H1 (cell line): ENCODE measurements around the gene MTFP1. TPM values are rescaled to one million over a fixed set of nuclear protein-coding genes. Genes with fewer than 3 reads are reported as not detected.
A peak's percentile ranks its signal among the peaks of the same experiment; 100 is the strongest.

Experiments used
- CTCF ChIA-PET: fragments of 300-600 bp; sonication (Branson Sonifier 250); formaldehyde crosslinking; loops from one replicate; lab custom pipeline; 2021; ENCODE audit not compliant: partially characterized antibody; lab: Charles Lee
- POLR2A ChIA-PET: fragments of 300-600 bp; sonication (Branson Sonifier 250); formaldehyde crosslinking; loops from one replicate; lab custom pipeline; 2021; ENCODE audit warnings: inconsistent platforms; ENCODE audit not compliant: partially characterized antibody; lab: Charles Lee
- DNase-seq, 2 experiments: peaks; one replicate each; pipeline versions ENCODE4 v3.0.0 to v3.0.0-alpha.2; 2010 to 2022; ENCODE audit warnings: low spot score in 2 of 2, low read depth in 1 of 2, mixed read lengths in 1 of 2
- FAIRE-seq: peaks from 2 replicates; lab custom pipeline; 2011; peaks lifted over from hg19 to GRCh38; lab: Jason Lieb, UNC
- H2AFZ ChIP-seq: 2 replicates; pipeline ENCODE4 v1.8.1; 2012; ENCODE audit warnings: low read length, inconsistent platforms
- H2AK5ac ChIP-seq: 2 replicates; pipeline ENCODE4 v1.6.1; 2013; ENCODE audit warnings: low read depth, low read length
- H2BK120ac ChIP-seq: replicated peaks from 2 replicates; pipeline ENCODE3; 2013; ENCODE audit warnings: low read depth, low read length, inconsistent platforms
- H2BK12ac ChIP-seq: 2 replicates; pipeline ENCODE4 v1.6.1; 2013; ENCODE audit warnings: low read depth, low read length
- H2BK15ac ChIP-seq: 2 replicates; pipeline ENCODE4 v1.6.1; 2013; ENCODE audit warnings: low read length
- H2BK20ac ChIP-seq: 2 replicates; pipeline ENCODE4 v1.6.1; 2013; ENCODE audit warnings: low read length
- H2BK5ac ChIP-seq: 2 replicates; pipeline ENCODE4 v1.6.1; 2013; ENCODE audit warnings: low read depth, low read length
- H3K14ac ChIP-seq: 2 replicates; pipeline ENCODE4 v1.6.1; 2013; ENCODE audit warnings: inconsistent platforms; ENCODE audit not compliant: insufficient read length
- H3K18ac ChIP-seq: 2 replicates; pipeline ENCODE4 v1.6.1; 2013; ENCODE audit warnings: low read length; ENCODE audit errors: extremely low read depth
- H3K23ac ChIP-seq: 2 replicates; pipeline ENCODE4 v1.6.1; 2013; ENCODE audit warnings: inconsistent platforms; ENCODE audit not compliant: insufficient read length
- H3K23me2 ChIP-seq: 2 replicates; pipeline ENCODE4 v1.6.1; 2013; ENCODE audit warnings: low read depth, low read length
- H3K27ac ChIP-seq: 2 replicates; pipeline ENCODE4 v1.6.1; 2011; ENCODE audit warnings: low read depth, low read length, inconsistent platforms
- H3K27me3 ChIP-seq, 4 experiments: replicated peaks in 1 of 4; 1 replicate in 1 of 4; 2 replicates in 3 of 4; pipeline versions ENCODE4 v1.6.1 to v1.8.1; 2011 to 2013; ENCODE audit warnings: low read length in 3 of 4, mild to moderate bottlenecking in 3 of 4, inconsistent platforms in 2 of 4, mixed read lengths in 2 of 4, moderate library complexity in 1 of 4; ENCODE audit not compliant: control insufficient read depth in 3 of 4, insufficient read depth in 3 of 4; ENCODE audit errors: extremely low read depth in 1 of 4
- H3K36me3 ChIP-seq, 4 experiments: 2 replicates each; pipeline versions ENCODE4 v1.6.1 to v1.8.1; 2011 to 2013; ENCODE audit warnings: mild to moderate bottlenecking in 4 of 4, low read length in 3 of 4, moderate library complexity in 2 of 4, control low read depth in 1 of 4, inconsistent platforms in 1 of 4; ENCODE audit not compliant: insufficient read depth in 4 of 4, control insufficient read depth in 2 of 4
- H3K4ac ChIP-seq: replicated peaks from 2 replicates; pipeline ENCODE3; 2013; ENCODE audit warnings: low read length, low read depth, mixed read lengths, inconsistent platforms; ENCODE audit not compliant: insufficient read length
- H3K4me1 ChIP-seq, 4 experiments: replicated peaks in 1 of 4; 1 replicate in 1 of 4; 2 replicates in 3 of 4; pipeline versions ENCODE4 v1.6.1 to v1.8.1; 2011 to 2013; ENCODE audit warnings: low read length in 3 of 4, inconsistent platforms in 2 of 4, mixed read lengths in 1 of 4; ENCODE audit not compliant: insufficient read depth in 4 of 4, control insufficient read depth in 3 of 4
- H3K4me2 ChIP-seq, 2 experiments: 2 replicates each; pipeline versions ENCODE4 v1.6.1 to v1.8.1; 2011 to 2013; ENCODE audit warnings: low read depth in 2 of 2, low read length in 2 of 2, control low read depth in 1 of 2, inconsistent platforms in 1 of 2, mild to moderate bottlenecking in 1 of 2; ENCODE audit not compliant: insufficient read depth in 1 of 2
- H3K4me3 ChIP-seq, 4 experiments: fragments of 200-600, 300-600 bp in 1 of 4; sonication (generic), shearing (Covaris generic), sonication (Bioruptor Twin) in 1 of 4; 2 replicates each; pipeline versions ENCODE4 v1.5.1 to v1.8.1; 2011 to 2016; ENCODE audit warnings: low read length in 4 of 4, low read depth in 3 of 4, control low read depth in 2 of 4, inconsistent platforms in 2 of 4, mild to moderate bottlenecking in 2 of 4, mixed read lengths in 1 of 4, moderate library complexity in 1 of 4; ENCODE audit not compliant: insufficient read depth in 2 of 4; ENCODE audit errors: extremely low read depth in 1 of 4
- H3K56ac ChIP-seq: replicated peaks from 2 replicates; pipeline ENCODE3; 2013; ENCODE audit warnings: low read depth, mild to moderate bottlenecking, mixed read lengths, low read length, inconsistent platforms; ENCODE audit not compliant: insufficient read length
- H3K79me1 ChIP-seq: 2 replicates; pipeline ENCODE4 v1.6.1; 2013; ENCODE audit warnings: low read depth, low read length, control low read depth
- H3K79me2 ChIP-seq, 2 experiments: 2 replicates each; pipeline versions ENCODE4 v1.6.1 to v1.8.1; 2012 to 2013; ENCODE audit warnings: low read length in 2 of 2, mild to moderate bottlenecking in 2 of 2, inconsistent platforms in 1 of 2; ENCODE audit not compliant: insufficient read depth in 2 of 2, control insufficient read depth in 1 of 2
- H3K9ac ChIP-seq, 4 experiments: replicated peaks in 1 of 4; 1 replicate in 1 of 4; 2 replicates in 3 of 4; pipeline versions ENCODE4 v1.6.1 to v1.8.1; 2011 to 2013; ENCODE audit warnings: low read depth in 3 of 4, low read length in 3 of 4, control low read depth in 2 of 4, mild to moderate bottlenecking in 2 of 4, moderate library complexity in 2 of 4, inconsistent platforms in 1 of 4; ENCODE audit errors: extremely low read depth in 1 of 4
- H3K9me3 ChIP-seq, 2 experiments: 2 replicates each; pipeline versions ENCODE4 v1.6.1 to v1.8.1; 2012 to 2013; ENCODE audit warnings: mild to moderate bottlenecking in 2 of 2, moderate library complexity in 2 of 2, control low read depth in 1 of 2, inconsistent platforms in 1 of 2, low read depth in 1 of 2, low read length in 1 of 2, mixed read lengths in 1 of 2; ENCODE audit not compliant: insufficient read depth in 2 of 2
- H4K20me1 ChIP-seq, 2 experiments: replicated peaks in 1 of 2; 2 replicates each; pipeline versions ENCODE3 to v1.8.1; 2011 to 2013; ENCODE audit warnings: inconsistent platforms in 2 of 2, low read length in 2 of 2, mild to moderate bottlenecking in 1 of 2; ENCODE audit not compliant: insufficient read depth in 2 of 2, control insufficient read depth in 1 of 2
- H4K5ac ChIP-seq: 2 replicates; pipeline ENCODE4 v1.6.1; 2013; ENCODE audit warnings: low read length, low read depth, mixed read lengths, inconsistent platforms; ENCODE audit not compliant: insufficient read length
- H4K8ac ChIP-seq: 2 replicates; pipeline ENCODE4 v1.8.0; 2013; ENCODE audit warnings: mild to moderate bottlenecking, moderate library complexity, low read length, inconsistent platforms; ENCODE audit not compliant: insufficient read depth; ENCODE audit errors: extremely low read depth
- H4K91ac ChIP-seq: replicated peaks from 2 replicates; pipeline ENCODE3; 2013; ENCODE audit warnings: low read length, mixed read lengths, inconsistent platforms; ENCODE audit not compliant: insufficient read length
- ATF2 ChIP-seq: IDR thresholded peaks from 2 replicates; pipeline ENCODE4 v1.6.1; 2012; ENCODE audit warnings: low read length, inconsistent platforms
- ATF3 ChIP-seq: IDR thresholded peaks from 2 replicates; pipeline ENCODE4 v1.6.1; 2011; ENCODE audit warnings: low read depth, mild to moderate bottlenecking, low read length; ENCODE audit not compliant: insufficient read depth
- MAX ChIP-seq: IDR thresholded peaks from 2 replicates; pipeline ENCODE4 v1.6.1; 2012; ENCODE audit warnings: inconsistent platforms
- RNF2 ChIP-seq: fragments of 200-900, 300-1000 bp; sonication (generic); IDR thresholded peaks from 2 replicates; pipeline ENCODE4 v1.7.1; 2016; ENCODE audit warnings: borderline replicate concordance, low read depth, mild to moderate bottlenecking, antibody characterized with exemption, low read length; ENCODE audit not compliant: poor library complexity, severe bottlenecking; ENCODE audit errors: missing control alignments
- WGBS, 2 experiments: shearing (Covaris generic) in 1 of 2; methylation state at CpG; one replicate each; pipeline versions ENCODE4 v1.1.6 to v1.1.7; 2013 to 2015; ENCODE audit warnings: low lambda C conversion rate in 2 of 2, mixed read lengths in 2 of 2, inconsistent platforms in 1 of 2, low coverage in 1 of 2, missing lambda C conversion rate in 1 of 2; ENCODE audit not compliant: insufficient replicate concordance in 2 of 2, insufficient coverage in 1 of 2, insufficient read length in 1 of 2; ENCODE audit errors: extremely low coverage in 1 of 2, missing lambda C conversion rate in 1 of 2; 5-methylcytosine and 5-hydroxymethylcytosine counted together
- polyA plus RNA-seq, 7 experiments: library from polyadenylated mRNA; depleted of rRNA in 3 of 7; stranded (reverse) in 5 of 7; unstranded in 2 of 7; fragments of >200 nt in 5 of 7; fragments of 200-250 nt in 2 of 7; gene quantifications; 1 replicate in 5 of 7; 2 replicates in 1 of 7; 4 replicates in 1 of 7; pipeline versions ENCODE4 v1.2.1 to v1.2.3, GENCODE V29; 2011 to 2013; ENCODE audit warnings: missing spikeins in 2 of 7, mixed read lengths in 2 of 7
- total RNA-seq: library from RNA; stranded (reverse); fragmentation: NEBNext Ultra II Directional; extraction: Animal tissue kit (Norgen Biotek cat#: 25700); gene quantifications from 2 replicates; pipeline ENCODE4 v1.2.1, GENCODE V29; 2021

The MTFP1 gene
- total and polyA plus RNA-seq, 2 of the 8 experiments (the other 6 are each of a cell fraction or from before 2014, with no cell fraction given) = 59.8 to 98.8 TPM

GRCh38 chr22:30445438-30446145, 20.0 kb downstream of the MTFP1 start:
- Histone ChIP-seq H2BK15ac (no peak overlapping the region; the same call in 1 of the 2 replicates), H4K91ac (no peak overlapping the region), H3K79me1 (no peaks in the 10 kb centered on the region), H3K79me2 (no peaks in the 10 kb centered on the region), H4K8ac (no peak overlapping the region), H3K27ac (no peak overlapping the region), H3K4me3 (no peak overlapping the region), H3K14ac (no peak overlapping the region), H3K4me1 (peaks cover 0 to 5% (median 5%) of the 10 kb centered on the region in 4 experiments; a peak in 6 of 7 replicates), H3K27me3 (no peaks in the 10 kb centered on the region), H3K23ac (no peak overlapping the region), H3K56ac (no peak overlapping the region), H4K20me1 (no peaks in the 10 kb centered on the region), H2AK5ac (no peak overlapping the region), H2BK120ac (no peak overlapping the region), H2AFZ (peak overlapping the region; percentile 85), H4K5ac (no peak overlapping the region), H3K9ac (no peak overlapping the region), H2BK20ac (no peak overlapping the region), H3K36me3 (no peaks in the 10 kb centered on the region), H3K23me2 (0 out of 2 replicates have a peak, but pooled peaks cover 2% of the 10 kb centered on the region), H3K4me2 (peak overlapping the region in 1 of 2 experiments; percentile 56; a peak in 1 of 4 replicates), H2BK12ac (no peak overlapping the region), H2BK5ac (no peak overlapping the region), H3K4ac (no peak overlapping the region), H3K18ac (no peak overlapping the region), H3K9me3 (no peaks in the 10 kb centered on the region)
- no peak for FAIRE-seq
- POLR2A ChIA-PET = interaction anchor here (0.9 to 4.8 kb wide), 9 partner anchors 10 to 156 kb away, joined by 3 to 27 read pairs (median 4); partner anchors contain the start of genes CASTOR1, CCDC157, MTFP1 and SF3A1
- WGBS, 2 experiments = 68% methylated on average over 5 of the region's 5 CpGs; no CpG with 5 or more reads in 1 of the 2 experiments
- DNase-seq = no peak
- CTCF ChIA-PET = interaction anchor here (0.7 to 4.9 kb wide), 38 partner anchors 8 to 446 kb away, joined by 3 to 69 read pairs (median 4); partner anchors contain the start of genes SEC14L2, SEC14L3 and TCN2
- TF ChIP-seq ATF2 (no peak), MAX (no peak), RNF2 (no peak), ATF3 (no peak)
